Testis (tissue), 3 donors: ENCODE results near the gene CLEC20A. TPM values are rescaled to one million over a fixed set of nuclear protein-coding genes. Genes with fewer than 3 reads are reported as not detected.

Experiments
- DNase-seq: peaks from one replicate; pipeline ENCODE4 v3.0.0-alpha.2; 2019
- H3K27ac ChIP-seq, 2 donors: fragments of 200-600 bp; sonication (generic); one replicate each; pipeline ENCODE4 v1.5.1; 2019
- H3K27me3 ChIP-seq: fragments of 200-600 bp; sonication (generic); one replicate; pipeline ENCODE4 v1.5.1; 2019
- H3K36me3 ChIP-seq: fragments of 200-600 bp; sonication (generic); one replicate; pipeline ENCODE4 v1.5.1; 2017; ENCODE audit warnings: low read depth; ENCODE audit errors: missing control alignments
- H3K4me1 ChIP-seq: fragments of 200-600 bp; sonication (generic); one replicate; pipeline ENCODE4 v1.5.1; 2019
- H3K4me3 ChIP-seq, 2 donors: fragments of 200-600 bp; sonication (generic); one replicate each; pipeline ENCODE4 v1.5.1; 2017 to 2019
- H3K9me3 ChIP-seq: fragments of 200-600 bp; sonication (generic); one replicate; pipeline ENCODE4 v1.5.1; 2017
- POLR2A ChIP-seq: fragments of 450-650 bp; IDR thresholded peaks from one replicate; pipeline ENCODE4 v1.6.1; 2017; ENCODE audit warnings: antibody characterized with exemption, mild to moderate bottlenecking, moderate library complexity
- WGBS, 2 donors: methylation state at CpG; one replicate each; pipeline ENCODE4 v1.1.5; 2018; 5-methylcytosine and 5-hydroxymethylcytosine counted together
- intact Hi-C: fragments of 100-400 bp; cut with DNase I; formaldehyde crosslinking; loops from one replicate; pipeline ENCODE4 v1.15.1; 2023; ENCODE audit warnings: low total_unique reads
- polyA plus RNA-seq: library from polyadenylated mRNA; stranded (reverse); fragments of 350-450 nt; fragmentation: Illumina TruSeq; extraction: RNeasy Lipid Tissue Mini Kit (QIAGEN cat#74804); gene quantifications from one replicate; pipeline ENCODE4 v1.2.3, GENCODE V29; 2014; ENCODE audit warnings: low read depth, low replicate concordance; ENCODE audit not compliant: insufficient read depth
- total RNA-seq, 2 donors: library from RNA; depleted of rRNA; stranded (reverse); fragments of >200 nt; gene quantifications; one replicate each; pipeline ENCODE4 v1.2.3, GENCODE V29; 2016
- TF ChIP-seq, protein P1 (sequence below), 3 experiments: fragments of 450-650 bp in 2 of 3; fragments of 200-600 bp in 1 of 3; sonication (generic) in 1 of 3; IDR thresholded peaks; one replicate each; pipeline ENCODE4 v1.5.1; 2016 to 2019; ENCODE audit warnings: antibody characterized with exemption in 3 of 3, mild to moderate bottlenecking in 2 of 3, moderate library complexity in 1 of 3

CLEC20A gene
- total and polyA plus RNA-seq, 3 donors from 2014 or later, result 1.1 to 7.5 (median 6.1) TPM

DNA sequence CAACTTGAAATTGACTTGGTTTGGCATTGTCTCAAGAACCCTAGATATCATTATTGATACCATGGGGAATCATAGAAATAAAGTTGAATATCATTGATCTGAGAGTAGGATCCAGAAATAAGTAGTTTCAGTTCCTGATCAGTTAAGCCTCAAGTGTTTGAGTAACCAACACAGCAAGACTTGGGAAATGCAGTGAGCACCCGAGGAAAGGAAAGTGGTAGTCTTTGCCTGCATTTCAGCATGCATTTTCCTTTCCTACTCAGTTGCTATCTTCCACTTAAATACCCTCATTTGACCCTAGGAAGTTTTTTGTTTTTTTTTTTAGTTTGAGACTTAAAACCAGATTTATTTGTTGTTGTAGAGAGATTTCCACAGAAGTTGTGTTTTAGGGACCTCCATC lies 18.9 kb downstream of the CLEC20A start:
- no peak for TF ChIP-seq POLR2A
- WGBS, 2 donors, result 68 to 71% methylated on average over 1 of the region's 1 CpG
- Histone ChIP-seq H3K27me3 (no peaks in the 10 kb centered on the region), H3K4me1 (no peaks in the 10 kb centered on the region), H3K9me3 (no peaks in the 10 kb centered on the region), H3K4me3 (no peak overlapping the region), H3K27ac (no peak overlapping the region), H3K36me3 (no peaks in the 10 kb centered on the region)
- intact Hi-C loops, result no loop called here
- no peak for DNase-seq

DNA sequence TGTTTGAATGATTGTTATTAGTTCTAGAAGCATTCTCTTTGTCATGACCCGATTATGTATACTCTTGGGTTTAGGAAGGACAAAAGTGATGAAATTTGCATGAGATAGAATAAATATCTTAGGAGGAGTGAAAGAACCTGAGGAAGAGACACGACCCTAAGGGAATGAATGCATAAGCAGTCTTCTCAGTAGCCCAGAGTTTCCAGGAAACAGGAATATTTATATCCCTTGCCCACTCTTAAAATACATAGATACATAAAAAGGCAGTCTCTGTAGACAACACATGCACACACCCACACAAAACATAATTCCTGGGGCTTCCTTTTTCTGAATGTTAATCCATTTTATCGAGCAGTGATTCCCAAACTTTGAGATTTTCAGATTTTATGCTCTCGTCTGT lies 19.4 kb downstream of the CLEC20A start:
- H3K27ac ChIP-seq, result no peak overlapping the region
- 81 to 86% methylated on average over 4 of the region's 4 CpGs for WGBS, 2 donors
- DNase-seq, result no peak
- H3K4me1 ChIP-seq, result no peaks in the 10 kb centered on the region
- H3K27me3 ChIP-seq, result no peaks in the 10 kb centered on the region
- H3K36me3 ChIP-seq, result no peaks in the 10 kb centered on the region
- H3K9me3 ChIP-seq, result no peaks in the 10 kb centered on the region
- intact Hi-C loops, result no loop called here
- no peak overlapping the region for H3K4me3 ChIP-seq
- TF ChIP-seq, protein P1, sequence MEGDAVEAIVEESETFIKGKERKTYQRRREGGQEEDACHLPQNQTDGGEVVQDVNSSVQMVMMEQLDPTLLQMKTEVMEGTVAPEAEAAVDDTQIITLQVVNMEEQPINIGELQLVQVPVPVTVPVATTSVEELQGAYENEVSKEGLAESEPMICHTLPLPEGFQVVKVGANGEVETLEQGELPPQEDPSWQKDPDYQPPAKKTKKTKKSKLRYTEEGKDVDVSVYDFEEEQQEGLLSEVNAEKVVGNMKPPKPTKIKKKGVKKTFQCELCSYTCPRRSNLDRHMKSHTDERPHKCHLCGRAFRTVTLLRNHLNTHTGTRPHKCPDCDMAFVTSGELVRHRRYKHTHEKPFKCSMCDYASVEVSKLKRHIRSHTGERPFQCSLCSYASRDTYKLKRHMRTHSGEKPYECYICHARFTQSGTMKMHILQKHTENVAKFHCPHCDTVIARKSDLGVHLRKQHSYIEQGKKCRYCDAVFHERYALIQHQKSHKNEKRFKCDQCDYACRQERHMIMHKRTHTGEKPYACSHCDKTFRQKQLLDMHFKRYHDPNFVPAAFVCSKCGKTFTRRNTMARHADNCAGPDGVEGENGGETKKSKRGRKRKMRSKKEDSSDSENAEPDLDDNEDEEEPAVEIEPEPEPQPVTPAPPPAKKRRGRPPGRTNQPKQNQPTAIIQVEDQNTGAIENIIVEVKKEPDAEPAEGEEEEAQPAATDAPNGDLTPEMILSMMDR (IDR thresholded peaks at IDR 0.05), result no peak
- no peak for TF ChIP-seq POLR2A

DNA sequence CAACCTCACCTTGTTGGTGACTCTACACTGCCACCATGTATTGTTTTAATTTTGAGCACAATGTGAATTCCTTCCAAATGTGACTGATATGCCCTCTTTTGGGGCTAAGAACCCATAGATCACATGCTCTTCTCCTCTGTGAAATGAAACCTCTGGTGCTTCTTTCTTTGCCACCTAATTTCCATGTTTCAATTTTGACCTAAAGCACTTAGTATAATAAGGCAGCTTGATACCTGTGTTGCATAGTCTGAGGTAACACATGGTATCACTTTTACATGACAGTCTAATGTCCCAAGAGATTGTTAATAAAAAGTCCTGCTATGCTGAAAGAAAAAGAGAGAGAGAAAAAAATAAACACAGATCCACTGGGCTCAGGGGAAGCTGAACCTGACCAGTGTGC lies 24.2 kb downstream of the CLEC20A start:
- Histone ChIP-seq H3K27ac (no peak overlapping the region), H3K4me1 (no peaks in the 10 kb centered on the region), H3K9me3 (no peaks in the 10 kb centered on the region), H3K27me3 (no peaks in the 10 kb centered on the region), H3K36me3 (no peaks in the 10 kb centered on the region), H3K4me3 (no peak overlapping the region)
- no peak for DNase-seq
- intact Hi-C loops, result no loop called here
- no peak for TF ChIP-seq POLR2A
- TF ChIP-seq, protein P1 (IDR thresholded peaks at IDR 0.05), result no peak

DNA sequence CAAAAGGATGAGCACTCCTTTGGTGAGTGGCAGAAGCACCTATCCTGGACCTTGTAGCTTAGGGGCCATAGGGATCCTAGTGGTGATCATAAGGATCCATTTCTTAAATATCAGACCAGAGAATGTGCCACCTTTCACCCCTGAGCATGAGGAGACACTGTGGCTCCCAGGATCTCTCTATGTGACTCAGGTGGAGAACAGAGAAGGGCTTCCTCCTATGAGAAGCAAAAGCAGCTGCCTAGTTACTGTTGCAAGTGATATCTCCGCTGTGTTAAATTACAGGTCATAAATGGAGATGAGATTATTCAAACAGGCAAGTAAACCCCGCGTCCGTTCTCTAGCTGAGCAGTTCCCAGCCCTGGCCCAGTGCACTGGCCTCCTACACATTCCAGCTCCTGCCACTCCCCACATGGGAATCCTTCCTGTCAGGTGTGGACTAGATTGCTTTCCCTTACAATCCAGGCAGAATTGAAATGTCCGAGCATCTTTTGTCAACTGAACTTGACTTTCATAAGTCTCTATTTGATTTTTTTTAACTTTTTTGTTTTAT lies 26.3 kb downstream of the CLEC20A start:
- H3K27ac ChIP-seq, result no peak overlapping the region
- H3K4me3 ChIP-seq, result no peak overlapping the region
- no peaks in the 10 kb centered on the region for H3K36me3 ChIP-seq
- TF ChIP-seq, protein P1 (IDR thresholded peaks at IDR 0.05), result no peak
- no peak for TF ChIP-seq POLR2A
- no peaks in the 10 kb centered on the region for H3K9me3 ChIP-seq
- no peak for DNase-seq
- 66 to 69% methylated on average over 5 of the region's 5 CpGs for WGBS, 2 donors
- no peaks in the 10 kb centered on the region for H3K4me1 ChIP-seq
- H3K27me3 ChIP-seq, result no peaks in the 10 kb centered on the region
- intact Hi-C loops, result no loop called here

DNA sequence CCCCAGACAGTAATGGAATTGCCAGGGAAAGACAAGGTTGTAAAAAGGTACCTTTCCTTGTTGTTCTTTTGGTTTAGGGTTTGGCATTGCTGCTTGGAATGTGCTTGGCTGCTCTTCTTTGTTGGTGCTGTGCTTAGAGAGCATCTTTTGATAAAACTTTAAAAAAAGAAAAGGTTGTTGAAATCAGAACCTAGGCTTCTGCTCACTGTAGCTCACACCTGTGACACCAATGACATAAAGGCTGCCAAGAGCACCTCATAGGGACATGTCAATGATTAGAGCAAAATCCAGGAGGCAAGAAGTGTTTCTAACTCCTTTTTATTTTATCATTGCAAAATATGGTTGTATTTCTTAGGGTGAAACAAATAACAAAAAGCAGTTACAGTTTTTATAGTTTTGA lies 28.9 kb downstream of the CLEC20A start:
- Histone ChIP-seq H3K27ac (no peak overlapping the region), H3K27me3 (no peaks in the 10 kb centered on the region), H3K4me3 (no peak overlapping the region), H3K4me1 (no peaks in the 10 kb centered on the region), H3K9me3 (no peaks in the 10 kb centered on the region), H3K36me3 (no peaks in the 10 kb centered on the region)
- no peak for DNase-seq
- intact Hi-C loops, result no loop called here
- TF ChIP-seq, protein P1 (IDR thresholded peaks at IDR 0.05), result no peak
- TF ChIP-seq POLR2A, result no peak
